Neural cell (in vitro differentiated cells): ENCODE data around the gene AHNAK2. TPM values are rescaled to one million over a fixed set of nuclear protein-coding genes. Genes with fewer than 3 reads are reported as not detected.

Experiments
- H2AFZ ChIP-seq: fragments of 200-600, 300-800 bp; sonication (generic), shearing (Covaris generic); 2 replicates; pipeline ENCODE4 v1.6.0; 2014; ENCODE audit warnings: low read depth, mild to moderate bottlenecking, antibody characterized with exemption, low read length, moderate library complexity
- H3F3A ChIP-seq: fragments of 200-600 bp; shearing (Covaris generic); 2 replicates; pipeline ENCODE4 v1.6.1; 2016; ENCODE audit warnings: mild to moderate bottlenecking, moderate library complexity, mixed read lengths, antibody characterized with exemption, low read length; ENCODE audit not compliant: insufficient read depth, poor library complexity, severe bottlenecking
- H3K27ac ChIP-seq: fragments of 200-600, 300-800 bp; sonication (generic), shearing (Covaris generic); 2 replicates; pipeline ENCODE4 v1.5.1; 2014; ENCODE audit warnings: mild to moderate bottlenecking, low read length, moderate library complexity
- H3K27me3 ChIP-seq: fragments of 300-800, 200-600 bp; sonication (generic), shearing (Covaris generic); 2 replicates; pipeline ENCODE4 v1.6.0; 2014; ENCODE audit warnings: mild to moderate bottlenecking, low read depth, low read length, moderate library complexity; ENCODE audit not compliant: insufficient read depth
- H3K36me3 ChIP-seq: fragments of 300-800, 200-600 bp; sonication (generic), shearing (Covaris generic); 2 replicates; pipeline ENCODE4 v1.5.1; 2014; ENCODE audit warnings: mild to moderate bottlenecking, antibody characterized with exemption, low read length, moderate library complexity; ENCODE audit not compliant: insufficient read depth
- H3K4me2 ChIP-seq: fragments of 300-800, 200-600 bp; sonication (generic), shearing (Covaris generic); 2 replicates; pipeline ENCODE4 v1.6.0; 2014; ENCODE audit warnings: mild to moderate bottlenecking, low read length
- H3K4me3 ChIP-seq: fragments of 300-800, 200-600 bp; sonication (generic), shearing (Covaris generic); 2 replicates; pipeline ENCODE4 v1.5.1; 2014; ENCODE audit warnings: mild to moderate bottlenecking, low read length, moderate library complexity
- H3K79me2 ChIP-seq: fragments of 200-600 bp; shearing (Covaris generic); replicated peaks from 2 replicates; pipeline ENCODE4 v1.6.0; 2014; ENCODE audit warnings: mild to moderate bottlenecking, low read length, moderate library complexity; ENCODE audit not compliant: insufficient read depth
- H3K9ac ChIP-seq: fragments of 300-800, 200-600 bp; sonication (generic), shearing (Covaris generic); 2 replicates; pipeline ENCODE4 v1.6.1; 2016; ENCODE audit warnings: mild to moderate bottlenecking, low read length, mixed read lengths
- H3K9me2 ChIP-seq: fragments of 200-600 bp; shearing (Covaris generic); 2 replicates; pipeline ENCODE4 v1.6.1; 2016; ENCODE audit warnings: mild to moderate bottlenecking, low read length, mixed read lengths; ENCODE audit not compliant: insufficient read depth
- H3K9me3 ChIP-seq: fragments of 200-600, 300-800 bp; sonication (generic), shearing (Covaris generic); 2 replicates; pipeline ENCODE4 v1.6.1; 2016; ENCODE audit warnings: mild to moderate bottlenecking, mixed run types, low read length, moderate library complexity, mixed read lengths
- H4K20me1 ChIP-seq: fragments of 200-600 bp; shearing (Covaris generic); 2 replicates; pipeline ENCODE4 v1.6.1; 2016; ENCODE audit warnings: mild to moderate bottlenecking, mixed run types; ENCODE audit not compliant: insufficient read depth
- CTCF ChIP-seq: fragments of 450-650 bp; IDR thresholded peaks from 2 replicates; pipeline ENCODE4 v1.5.1; 2014; ENCODE audit warnings: antibody characterized with exemption, mild to moderate bottlenecking, moderate library complexity; ENCODE audit not compliant: poor library complexity, severe bottlenecking
- EP300 ChIP-seq: fragments of 450-650 bp; conservative IDR thresholded peaks from 2 replicates; pipeline ENCODE4 v1.6.1; 2014; ENCODE audit warnings: antibody characterized with exemption, mild to moderate bottlenecking, moderate library complexity; ENCODE audit not compliant: poor library complexity, severe bottlenecking
- EZH2 ChIP-seq: fragments of 200-600, 300-800 bp; shearing (Covaris generic), sonication (generic); IDR thresholded peaks from 2 replicates; pipeline ENCODE4 v1.6.1; 2014; ENCODE audit warnings: antibody characterized with exemption, low read length, borderline replicate concordance, mild to moderate bottlenecking; ENCODE audit not compliant: insufficient read depth, poor library complexity, severe bottlenecking
- MXI1 ChIP-seq: fragments of 450-650 bp; conservative IDR thresholded peaks from 2 replicates; pipeline ENCODE4 v1.6.1; 2014; ENCODE audit warnings: antibody characterized with exemption, mild to moderate bottlenecking; ENCODE audit not compliant: poor library complexity, severe bottlenecking
- POLR2AphosphoS5 ChIP-seq: IDR thresholded peaks from 2 replicates; pipeline ENCODE4 v1.6.1; 2012
- RAD21 ChIP-seq: fragments of 450-650 bp; conservative IDR thresholded peaks from 2 replicates; pipeline ENCODE4 v1.6.1; 2014; ENCODE audit warnings: antibody characterized with exemption, mild to moderate bottlenecking, moderate library complexity
- REST ChIP-seq: IDR thresholded peaks from 2 replicates; pipeline ENCODE4 v1.6.1; 2012; ENCODE audit warnings: borderline replicate concordance
- SMC3 ChIP-seq: fragments of 450-650 bp; conservative IDR thresholded peaks from 2 replicates; pipeline ENCODE4 v1.6.1; 2014; ENCODE audit warnings: antibody characterized with exemption, mild to moderate bottlenecking, moderate library complexity; ENCODE audit not compliant: poor library complexity
- TAF1 ChIP-seq: IDR thresholded peaks from 2 replicates; pipeline ENCODE4 v1.6.1; 2012; ENCODE audit warnings: low read depth
- polyA plus RNA-seq: library from polyadenylated mRNA; depleted of rRNA; stranded (reverse); fragments of >200 nt; gene quantifications from 2 replicates; pipeline ENCODE4 v1.2.3, GENCODE V29; 2014

AHNAK2 gene
- polyA plus RNA-seq, 1 donor from 2014 or later = 1.4 TPM

- no peak overlapping the region for H3K4me2 ChIP-seq
Measured at GRCh38 chr14:104970231-104971068, 7.7 kb downstream of the AHNAK2 start.

More at GRCh38 chr14:104970231-104971068, 7.7 kb downstream of the AHNAK2 start:
- Histone ChIP-seq H3K27ac (no peak overlapping the region), H3K9me3 (no peaks in the 10 kb centered on the region), H3K9ac (no peak overlapping the region), H3K27me3 (no peaks in the 10 kb centered on the region), H3K36me3 (no peaks in the 10 kb centered on the region), H3F3A (no peaks in the 10 kb centered on the region), H3K79me2 (no peaks in the 10 kb centered on the region), H4K20me1 (no peaks in the 10 kb centered on the region), H3K4me3 (no peak overlapping the region), H3K9me2 (no peaks in the 10 kb centered on the region), H2AFZ (no peak overlapping the region)
- no peak for TF ChIP-seq SMC3
- no peak for TF ChIP-seq CTCF
- TF ChIP-seq MXI1 = no peak
- no peak for TF ChIP-seq TAF1
- no peak for TF ChIP-seq REST
- TF ChIP-seq POLR2AphosphoS5 = no peak
- TF ChIP-seq EZH2 = no peak
- TF ChIP-seq RAD21 = no peak
- no peak for TF ChIP-seq EP300
